ENCODE data around the gene ELAPOR1. TPM values are rescaled to one million over a fixed set of nuclear protein-coding genes. Genes with fewer than 3 reads are reported as not detected.

ELAPOR1 gene
- total RNA-seq, 2 donors from 2014 or later = 0.11 to 0.12 TPM

- Histone ChIP-seq H3K4me3 (no peak overlapping the region), H3K27me3 (no peaks in the 10 kb centered on the region), H3K36me3 (no peaks in the 10 kb centered on the region), H3K9me3 (no peaks in the 10 kb centered on the region), H3K27ac (no peak overlapping the region), H3K4me1 (peaks cover 0 to 23% of the 10 kb centered on the region in 2 donors)
- TF ChIP-seq, protein P1, sequence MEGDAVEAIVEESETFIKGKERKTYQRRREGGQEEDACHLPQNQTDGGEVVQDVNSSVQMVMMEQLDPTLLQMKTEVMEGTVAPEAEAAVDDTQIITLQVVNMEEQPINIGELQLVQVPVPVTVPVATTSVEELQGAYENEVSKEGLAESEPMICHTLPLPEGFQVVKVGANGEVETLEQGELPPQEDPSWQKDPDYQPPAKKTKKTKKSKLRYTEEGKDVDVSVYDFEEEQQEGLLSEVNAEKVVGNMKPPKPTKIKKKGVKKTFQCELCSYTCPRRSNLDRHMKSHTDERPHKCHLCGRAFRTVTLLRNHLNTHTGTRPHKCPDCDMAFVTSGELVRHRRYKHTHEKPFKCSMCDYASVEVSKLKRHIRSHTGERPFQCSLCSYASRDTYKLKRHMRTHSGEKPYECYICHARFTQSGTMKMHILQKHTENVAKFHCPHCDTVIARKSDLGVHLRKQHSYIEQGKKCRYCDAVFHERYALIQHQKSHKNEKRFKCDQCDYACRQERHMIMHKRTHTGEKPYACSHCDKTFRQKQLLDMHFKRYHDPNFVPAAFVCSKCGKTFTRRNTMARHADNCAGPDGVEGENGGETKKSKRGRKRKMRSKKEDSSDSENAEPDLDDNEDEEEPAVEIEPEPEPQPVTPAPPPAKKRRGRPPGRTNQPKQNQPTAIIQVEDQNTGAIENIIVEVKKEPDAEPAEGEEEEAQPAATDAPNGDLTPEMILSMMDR (IDR thresholded peaks at IDR 0.05) = no peak
- no peak for DNase-seq (ENCODE audit: low spot score)
Measured at GRCh38 chr1:109152196-109152595, 38.3 kb downstream of the ELAPOR1 start.

DNA sequence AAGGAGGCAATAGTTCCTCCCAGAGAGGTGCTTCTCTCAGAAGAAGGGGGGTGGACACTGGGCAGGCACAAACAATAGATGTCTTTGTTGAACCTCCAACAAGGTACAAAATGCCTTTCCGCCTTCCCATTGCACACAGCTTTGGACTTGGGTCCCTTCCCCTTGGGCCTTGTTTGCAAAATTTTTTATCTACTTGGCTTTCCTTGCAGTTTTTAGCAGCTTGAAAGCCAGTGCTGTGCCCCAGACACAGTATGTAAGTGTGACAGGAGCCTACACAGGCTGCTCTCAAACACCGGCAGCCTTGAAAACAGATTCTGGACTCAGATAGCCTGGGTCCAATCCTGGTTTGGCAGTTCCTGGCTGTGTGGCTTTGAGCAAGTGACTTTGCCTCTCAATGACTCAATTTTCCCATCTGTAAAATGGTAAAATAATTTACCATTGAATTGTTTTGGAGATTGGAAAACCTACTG is 43.0 kb downstream of the ELAPOR1 start:
- TF ChIP-seq, protein P1 (IDR thresholded peaks at IDR 0.05) = no peak
- no peaks in the 10 kb centered on the region for H3K9me3 ChIP-seq
- no peaks in the 10 kb centered on the region for H3K36me3 ChIP-seq
- no peak overlapping the region for H3K27ac ChIP-seq
- DNase-seq (ENCODE audit: low spot score) = no peak
- H3K27me3 ChIP-seq = no peaks in the 10 kb centered on the region
- H3K4me1 ChIP-seq = peaks cover 0 to 5% of the 10 kb centered on the region in 2 donors
- H3K4me3 ChIP-seq = no peak overlapping the region

GRCh38 chr1:109158433-109158832 is 44.5 kb downstream of the ELAPOR1 start:
- Histone ChIP-seq H3K4me1 (peaks cover 0 to 12% of the 10 kb centered on the region in 2 donors), H3K9me3 (no peaks in the 10 kb centered on the region), H3K36me3 (no peaks in the 10 kb centered on the region), H3K27ac (no peak overlapping the region), H3K27me3 (no peaks in the 10 kb centered on the region), H3K4me3 (no peak overlapping the region)
- no peak for DNase-seq (ENCODE audit: low spot score)
- TF ChIP-seq, protein P1 (IDR thresholded peaks at IDR 0.05) = no peak

DNA sequence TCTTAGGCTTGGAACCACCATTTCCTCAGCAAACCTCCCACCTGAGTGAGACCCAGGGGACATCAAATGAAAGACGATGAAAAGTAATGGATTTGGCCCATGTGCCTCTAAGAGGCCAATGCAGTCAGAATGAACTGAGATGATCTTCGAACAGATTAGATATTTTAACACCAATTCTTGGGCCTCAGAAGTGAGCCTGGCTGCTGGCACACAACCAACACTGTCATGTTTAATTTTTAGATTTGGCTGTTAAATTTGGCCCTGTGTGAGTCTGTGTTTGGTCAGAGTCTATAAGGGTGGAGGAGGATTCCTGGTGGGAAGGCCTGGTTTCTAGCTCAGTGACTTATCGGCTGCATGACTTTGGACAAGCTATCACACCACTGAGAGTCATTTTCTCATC is 45.4 kb downstream of the ELAPOR1 start:
- peaks cover 0 to 12% of the 10 kb centered on the region in 2 donors for H3K4me1 ChIP-seq
- no peak overlapping the region for H3K27ac ChIP-seq
- no peaks in the 10 kb centered on the region for H3K27me3 ChIP-seq
- TF ChIP-seq, protein P1 (IDR thresholded peaks at IDR 0.05) = no peak
- H3K4me3 ChIP-seq = no peak overlapping the region
- DNase-seq (ENCODE audit: low spot score) = no peak
- no peaks in the 10 kb centered on the region for H3K36me3 ChIP-seq
- no peaks in the 10 kb centered on the region for H3K9me3 ChIP-seq

GRCh38 chr1:109160071-109160840 is 46.3 kb downstream of the ELAPOR1 start:
- no peak for DNase-seq (ENCODE audit: low spot score)
- Histone ChIP-seq H3K36me3 (no peaks in the 10 kb centered on the region), H3K27me3 (no peaks in the 10 kb centered on the region), H3K27ac (no peak overlapping the region), H3K4me3 (no peak overlapping the region), H3K4me1 (peaks cover 0 to 12% of the 10 kb centered on the region in 2 donors), H3K9me3 (no peaks in the 10 kb centered on the region)
- TF ChIP-seq, protein P1 (IDR thresholded peaks at IDR 0.05) = no peak
